Activated naive CD4-positive, alpha-beta T cell (primary cell): ENCODE results near the gene ILKAP.
"Not testable (repeated sequence)": the region's sequence is repeated elsewhere in the genome, so short reads cannot be mapped to it uniquely, and the experiment has no call there.

Experiments
- DNase-seq, 4 experiments: peaks; one replicate each; lab custom pipeline; 2025; lab: John Stamatoyannopoulos, UW

ILKAP gene

DNA sequence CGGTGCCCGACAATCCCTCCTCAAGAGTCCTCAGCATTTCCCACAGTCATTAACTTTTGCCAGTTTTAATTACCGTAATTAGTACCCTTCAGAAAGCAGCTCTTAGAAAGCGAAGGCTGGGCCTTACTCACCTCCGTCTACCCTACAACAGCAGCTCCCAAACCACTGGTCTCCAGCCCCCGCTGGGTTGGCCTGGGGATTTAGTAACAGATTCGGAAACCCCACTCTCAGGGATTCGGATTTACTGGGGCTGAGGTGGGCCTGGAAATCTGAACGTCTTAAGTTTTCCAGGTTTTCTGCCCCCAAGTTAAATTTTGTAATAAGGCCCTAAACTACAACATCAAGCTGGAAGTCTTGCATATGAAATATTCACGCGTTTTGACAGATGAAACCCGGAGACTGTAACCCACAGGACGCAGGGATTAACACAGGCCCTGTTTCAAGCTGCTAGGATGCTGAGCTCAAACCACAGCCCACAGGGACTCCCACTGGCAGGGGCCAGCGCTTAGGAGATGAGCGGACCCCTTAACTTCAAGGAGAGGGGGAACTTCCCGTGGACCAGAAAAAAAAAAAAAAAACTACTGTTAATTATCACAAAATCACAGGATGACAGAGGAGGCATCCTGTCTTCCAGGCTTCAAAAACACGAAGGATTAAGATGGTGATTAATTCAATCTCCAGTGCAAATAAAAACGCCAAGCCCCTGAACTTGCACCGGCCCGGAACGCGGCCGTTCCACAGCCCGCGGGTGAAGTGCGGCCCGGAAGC, 985 bp downstream of the ILKAP start:
- DNase-seq, result no peak

DNA sequence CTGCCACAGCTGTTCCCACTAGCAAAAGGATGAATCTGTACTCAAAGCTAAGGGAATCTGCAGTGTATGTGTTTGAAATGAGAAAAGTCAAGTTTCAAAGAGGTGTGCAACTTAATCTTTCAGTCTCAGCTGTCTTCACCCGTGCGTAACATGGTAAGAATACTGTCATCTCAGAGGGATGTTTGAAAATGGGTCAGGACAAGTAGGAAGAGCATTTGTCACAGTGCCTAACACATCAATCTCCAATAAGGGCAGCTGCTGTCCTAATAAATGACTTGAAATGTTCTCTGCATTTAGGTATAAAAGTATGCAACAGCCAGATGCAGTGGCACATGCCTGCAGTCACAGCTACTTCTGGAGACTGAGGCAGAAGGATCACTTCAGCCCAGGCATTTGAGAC, 13.1 kb downstream of the ILKAP start:
- no peak for DNase-seq

DNA sequence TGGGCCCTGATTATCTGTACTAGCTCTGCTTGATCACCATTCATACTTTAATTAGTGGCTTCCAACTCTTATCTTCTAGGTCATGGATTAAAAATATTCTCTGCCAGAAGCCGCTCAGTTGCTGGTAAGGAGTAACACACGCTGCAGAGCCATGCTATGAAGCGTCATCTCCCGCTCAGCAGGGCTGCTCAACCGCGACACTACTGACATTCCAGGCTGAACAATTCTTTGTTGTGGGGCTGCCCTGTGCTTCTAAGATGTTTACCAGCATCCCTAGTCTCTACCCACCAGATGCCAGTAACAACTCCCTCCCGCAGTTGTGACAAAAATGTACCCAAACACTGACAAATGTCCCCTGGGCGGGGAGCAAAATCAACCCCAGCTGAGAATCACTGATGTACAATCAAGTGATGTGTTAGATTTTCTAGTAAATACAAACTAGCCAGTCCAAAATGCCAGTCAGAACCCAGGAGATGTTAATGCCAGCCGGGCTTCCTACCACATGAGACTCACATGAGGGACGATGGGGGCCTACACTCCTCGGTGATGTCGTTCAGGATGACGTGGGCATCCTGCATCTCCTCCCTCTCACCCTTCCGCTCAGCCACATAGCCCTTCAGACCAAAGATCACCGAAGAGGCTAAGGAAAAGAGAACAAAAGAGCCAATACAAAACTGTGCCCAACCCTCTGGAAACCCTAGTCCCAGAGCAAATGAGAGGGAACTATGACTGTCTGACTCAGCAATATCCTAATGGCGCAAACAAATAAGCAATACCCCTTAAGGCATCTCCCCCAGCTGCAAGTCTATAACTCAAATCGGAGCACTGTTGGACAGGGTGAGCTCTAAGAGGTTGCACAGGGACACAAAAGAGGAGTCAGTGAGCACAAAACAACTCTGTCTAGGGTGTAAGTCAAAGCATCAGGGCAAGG, 15.6 kb downstream of the ILKAP start:
- no peak for DNase-seq

DNA sequence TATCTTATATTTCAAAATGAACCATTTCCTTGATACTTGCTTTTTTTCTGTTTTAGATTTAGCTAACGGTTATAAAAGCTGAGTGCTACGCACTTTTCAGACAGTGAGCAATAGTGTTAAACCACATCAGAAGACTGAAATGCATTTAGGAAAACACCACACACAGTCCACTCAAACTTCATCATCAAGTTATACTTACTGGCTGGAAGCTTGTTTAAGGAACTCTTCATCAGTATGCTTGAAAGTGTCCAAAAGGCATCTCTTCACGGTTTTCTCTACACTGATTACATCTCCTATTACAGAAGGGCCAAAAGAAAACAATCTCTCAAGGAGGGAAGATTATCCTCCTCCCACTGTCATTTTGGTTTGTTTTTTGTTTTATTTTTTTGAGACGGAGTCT, 19.7 kb downstream of the ILKAP start:
- DNase-seq, result no peak

DNA sequence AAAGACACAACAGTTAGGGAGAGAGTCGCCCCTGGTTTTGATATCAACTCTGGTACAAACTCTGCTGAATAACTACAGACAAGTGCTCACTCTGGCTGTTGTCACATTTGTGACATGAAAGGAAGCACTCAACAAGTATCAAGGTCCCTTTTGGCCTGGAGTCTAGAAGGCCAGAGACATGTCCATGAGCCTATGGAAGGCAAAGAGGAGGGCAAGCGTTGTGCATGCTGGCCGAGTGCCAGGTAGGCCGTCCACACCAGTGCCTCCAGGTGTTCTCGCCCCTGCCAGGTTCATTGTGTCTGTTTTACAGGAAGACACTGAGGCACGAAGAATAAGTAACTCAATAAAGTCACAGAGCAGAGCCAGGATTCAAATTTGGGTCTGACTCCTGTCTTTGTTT, 21.1 kb downstream of the ILKAP start:
- no peak for DNase-seq

DNA sequence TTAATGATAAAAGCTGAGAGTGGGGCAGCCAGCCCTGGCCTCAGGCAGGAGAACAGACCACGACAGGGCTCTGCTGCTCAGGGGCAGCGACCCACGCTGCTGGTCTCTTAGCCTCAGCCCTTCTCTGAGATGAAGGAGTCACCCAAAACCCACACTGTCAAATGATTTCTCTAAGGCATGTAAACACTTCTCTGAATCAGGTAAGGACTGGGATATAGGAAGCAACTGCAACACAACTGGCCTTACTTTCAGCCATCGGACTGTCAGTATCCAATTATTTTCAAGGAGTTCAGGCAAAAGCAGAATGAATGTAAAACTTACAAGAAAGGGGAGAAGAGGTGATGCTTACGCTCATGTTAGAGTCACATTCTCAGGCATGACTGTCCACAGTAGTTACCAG, 22.9 kb downstream of the ILKAP start:
- DNase-seq, result no peak

DNA sequence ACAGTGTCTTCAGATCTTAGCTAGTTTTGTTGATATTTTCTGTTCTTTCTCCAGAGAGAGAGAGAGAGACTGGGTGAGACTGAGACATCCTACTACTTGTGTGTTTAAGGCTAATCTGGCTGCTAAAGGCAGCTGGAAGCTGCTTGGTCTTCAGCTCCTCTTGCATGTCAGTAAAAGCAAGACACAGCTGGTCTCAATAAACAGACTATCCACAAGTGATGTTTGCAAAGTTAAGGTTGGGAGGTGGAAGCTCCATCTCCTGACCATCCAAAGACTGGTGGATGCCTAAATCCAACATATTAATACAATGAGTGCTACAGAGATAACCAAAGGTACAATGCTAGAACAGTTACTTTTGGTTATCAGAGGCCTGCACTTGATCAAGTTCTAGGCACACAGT, 26.9 kb downstream of the ILKAP start:
- no peak for DNase-seq

DNA sequence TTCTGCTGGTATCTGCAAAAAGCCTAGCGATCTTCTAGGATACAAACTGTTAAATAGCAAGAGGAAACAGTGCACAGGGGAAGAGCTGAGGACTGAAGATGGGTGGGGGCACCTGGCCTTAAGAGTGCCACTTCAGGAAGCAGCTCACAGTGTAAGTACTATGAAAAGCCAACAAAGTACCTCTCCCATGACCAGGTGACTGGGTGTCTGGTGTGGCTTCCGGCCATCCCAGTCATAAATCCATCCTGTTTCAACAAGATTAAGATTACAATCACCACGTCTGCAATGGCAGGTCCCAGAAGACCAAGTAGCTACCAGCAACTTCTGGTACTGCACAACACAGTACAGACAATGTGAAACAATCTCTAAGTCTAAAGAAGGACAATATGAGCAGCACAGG, 28.8 kb downstream of the ILKAP start:
- no peak for DNase-seq

DNA sequence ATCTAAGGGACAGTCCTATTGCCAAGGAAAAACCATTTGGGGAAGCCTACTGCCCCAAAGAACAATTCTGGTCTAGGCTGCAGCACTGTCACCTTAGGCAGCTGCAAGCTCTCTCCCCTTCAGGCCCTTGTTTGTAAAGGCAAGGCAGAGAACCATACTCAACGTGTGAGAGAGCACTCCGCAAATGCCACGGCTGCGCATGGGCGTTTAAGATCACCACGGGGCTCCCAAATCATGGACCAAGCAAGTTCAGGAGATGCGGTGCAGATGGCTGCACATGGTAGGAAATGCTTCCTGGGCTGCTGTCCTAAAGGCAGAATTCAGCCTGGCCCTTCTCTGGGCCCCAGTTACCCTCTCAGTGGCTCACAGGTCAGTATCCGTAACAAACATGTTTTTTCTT, 29.2 kb downstream of the ILKAP start:
- DNase-seq, result no peak

DNA sequence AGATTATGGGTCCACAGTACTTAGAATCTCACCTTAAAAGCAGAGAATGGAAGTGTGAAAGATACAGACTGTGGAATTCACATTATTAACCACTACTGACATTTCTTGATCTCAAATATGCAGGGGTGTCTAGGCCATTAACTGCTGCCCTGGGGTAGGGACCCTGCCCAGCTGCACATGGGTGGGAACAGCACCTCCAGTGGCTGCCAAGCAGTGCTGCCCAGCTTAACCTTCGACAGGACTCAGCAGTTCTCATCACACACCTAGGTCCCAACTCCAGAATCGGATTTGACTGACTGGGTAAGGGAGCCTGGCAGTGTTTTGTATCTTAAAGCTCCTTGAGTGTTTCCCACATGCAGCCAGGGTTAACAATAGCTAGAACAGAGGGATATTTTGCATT, 29.8 kb downstream of the ILKAP start:
- no peak for DNase-seq

DNA sequence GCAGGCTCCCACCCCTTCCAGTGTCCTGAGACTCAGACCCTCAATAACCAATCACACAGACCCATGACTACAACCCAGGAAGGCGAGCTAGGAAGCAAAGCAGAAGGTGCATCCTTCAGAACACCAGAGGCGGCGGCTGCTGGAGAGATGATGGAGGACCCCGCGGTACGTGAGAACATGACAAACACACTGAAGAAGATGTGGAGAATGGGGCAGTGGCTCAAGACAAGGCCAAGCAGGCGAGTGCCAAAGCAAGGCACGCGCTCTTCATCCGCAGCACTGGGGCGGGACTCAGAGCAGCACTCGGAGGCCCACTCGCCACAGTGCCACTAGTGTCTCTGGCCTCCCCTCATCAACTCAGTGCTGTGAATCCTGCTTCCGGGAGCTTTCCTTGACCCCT, 31.1 kb downstream of the ILKAP start:
- no peak for DNase-seq

DNA sequence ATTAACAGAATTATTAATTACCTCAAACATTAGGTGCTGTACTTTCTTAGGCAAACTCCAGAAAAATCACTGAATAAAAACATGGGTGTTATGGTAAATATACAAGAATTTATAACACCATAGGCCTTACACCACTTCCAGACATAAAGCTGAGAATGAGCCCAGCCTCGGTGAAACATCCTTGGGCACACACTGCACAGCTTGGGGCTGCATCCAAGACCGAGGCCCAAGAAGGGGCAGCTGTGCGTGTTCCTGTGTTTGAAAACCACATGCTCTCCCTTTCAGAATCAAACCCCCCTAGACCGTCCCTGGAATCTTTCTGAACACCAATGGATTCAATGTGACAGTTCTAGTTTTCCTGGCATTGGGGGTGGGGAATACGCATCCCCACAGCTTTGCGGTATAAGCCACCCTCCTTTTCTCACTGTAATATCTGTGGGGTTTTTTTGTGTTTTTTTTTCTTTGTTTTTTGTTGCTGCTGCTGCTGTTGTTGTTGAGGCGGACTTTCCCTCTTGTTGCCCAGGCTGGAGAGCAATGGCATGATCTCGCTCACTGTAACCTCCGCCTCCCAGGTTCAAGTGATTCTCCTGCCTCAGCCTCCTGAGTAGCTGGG, 31.8 kb downstream of the ILKAP start:
- no peak for DNase-seq

DNA sequence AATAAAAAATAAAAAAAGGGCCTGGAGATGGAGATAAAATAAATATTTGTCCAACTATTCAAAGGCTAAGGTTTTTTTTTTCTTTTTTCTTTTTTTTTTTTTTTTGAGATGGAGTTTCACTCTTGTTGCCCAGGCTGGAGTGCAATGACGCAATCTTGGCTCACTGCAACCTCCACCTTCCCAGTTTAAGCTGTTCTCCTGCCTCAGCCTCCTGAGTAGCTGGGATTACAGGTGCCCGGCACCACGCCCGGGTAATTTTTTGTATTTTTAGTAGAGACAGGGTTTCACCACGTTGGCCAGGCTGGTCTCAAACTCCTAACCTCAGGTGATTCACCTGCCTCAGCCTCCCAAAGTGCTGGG, 32.4 kb downstream of the ILKAP start:
- not testable (repeated sequence) for DNase-seq

DNA sequence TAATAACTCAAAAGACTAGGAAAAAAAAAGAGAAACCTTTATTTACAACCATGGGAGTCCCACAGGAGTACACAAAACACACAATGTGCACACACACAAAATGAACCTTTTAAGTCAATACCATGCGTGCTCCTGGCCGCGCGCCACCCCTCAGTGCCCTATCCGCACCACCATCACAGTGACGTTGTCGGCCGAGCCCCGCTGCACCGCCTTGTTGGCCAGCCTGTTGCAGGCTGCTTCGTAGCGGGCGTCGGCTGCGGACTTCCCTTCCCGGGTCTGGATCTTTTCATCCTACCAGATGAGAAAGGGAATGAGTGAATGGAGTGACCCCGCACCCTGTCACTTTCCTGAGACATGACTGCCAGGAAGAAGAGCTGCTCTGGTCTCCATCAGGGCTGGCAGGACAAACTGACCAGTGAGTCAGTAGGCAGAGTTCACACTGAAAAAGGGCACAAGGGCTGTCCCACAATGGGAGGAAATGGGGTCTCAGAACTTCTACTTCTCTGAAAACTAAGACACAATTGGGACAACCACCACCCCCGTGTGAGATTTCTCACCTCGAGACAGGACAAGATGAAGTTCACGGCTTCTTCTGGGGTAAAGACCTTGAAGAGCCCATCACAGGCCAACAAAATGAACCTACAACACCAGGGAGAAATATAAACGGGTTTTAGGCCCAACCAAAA, 33.0 kb downstream of the ILKAP start:
- DNase-seq, result no peak

DNA sequence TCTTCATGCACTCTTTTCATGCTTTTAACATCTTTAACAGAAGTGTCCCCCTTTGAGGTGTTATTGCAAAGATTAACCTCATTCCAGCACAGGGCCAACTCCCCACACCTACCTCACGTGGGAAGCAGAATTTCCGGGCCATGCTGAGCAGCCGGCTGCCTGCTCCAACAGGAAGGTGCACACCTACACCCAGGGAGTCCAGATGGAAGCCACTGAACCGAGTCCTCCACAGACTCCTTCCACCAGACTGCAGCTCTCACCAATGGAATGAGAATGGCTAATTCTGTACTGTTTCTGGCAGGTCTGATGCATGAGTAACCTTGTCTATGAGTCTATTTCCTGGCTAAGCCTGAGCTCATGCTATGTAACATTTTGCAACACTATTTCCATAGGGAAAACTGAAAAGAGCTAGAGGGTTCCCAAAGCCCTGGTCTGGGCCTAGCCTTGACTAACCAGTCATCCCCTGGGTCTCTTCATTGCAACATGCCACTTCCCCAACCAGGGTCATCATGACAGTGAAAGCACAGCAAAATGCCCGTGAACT, 33.7 kb downstream of the ILKAP start:
- no peak for DNase-seq

DNA sequence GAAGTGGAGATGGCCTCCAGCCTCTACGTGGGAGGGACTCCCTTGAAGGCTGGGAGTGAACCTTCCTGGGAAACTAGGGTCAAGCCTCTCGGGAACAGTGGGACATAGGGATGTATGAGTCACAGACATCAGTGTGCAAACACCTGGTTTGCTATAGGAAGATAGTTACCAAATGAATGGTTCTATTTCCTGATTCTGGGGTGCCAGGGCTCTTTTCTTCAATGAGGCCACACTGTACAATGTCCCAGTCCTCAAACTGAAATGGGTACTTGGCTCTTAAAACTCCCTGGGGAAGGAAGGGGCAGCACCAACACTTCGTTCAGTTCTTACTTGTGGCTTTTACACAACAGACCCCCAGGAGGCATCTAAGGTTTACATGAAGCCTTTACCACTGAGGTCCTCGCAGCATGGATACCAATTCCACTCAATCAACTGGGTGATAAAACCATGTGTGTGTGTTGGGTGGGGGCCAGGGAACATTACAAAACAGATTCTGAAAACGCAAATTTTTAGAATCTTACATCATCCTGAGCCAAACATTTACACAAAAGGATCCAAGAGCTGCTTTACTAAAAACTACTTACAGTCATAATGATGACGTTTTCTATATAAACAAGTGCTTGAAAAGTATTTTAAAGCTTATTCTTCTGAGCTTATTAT, 34.3 kb downstream of the ILKAP start:
- no peak for DNase-seq

DNA sequence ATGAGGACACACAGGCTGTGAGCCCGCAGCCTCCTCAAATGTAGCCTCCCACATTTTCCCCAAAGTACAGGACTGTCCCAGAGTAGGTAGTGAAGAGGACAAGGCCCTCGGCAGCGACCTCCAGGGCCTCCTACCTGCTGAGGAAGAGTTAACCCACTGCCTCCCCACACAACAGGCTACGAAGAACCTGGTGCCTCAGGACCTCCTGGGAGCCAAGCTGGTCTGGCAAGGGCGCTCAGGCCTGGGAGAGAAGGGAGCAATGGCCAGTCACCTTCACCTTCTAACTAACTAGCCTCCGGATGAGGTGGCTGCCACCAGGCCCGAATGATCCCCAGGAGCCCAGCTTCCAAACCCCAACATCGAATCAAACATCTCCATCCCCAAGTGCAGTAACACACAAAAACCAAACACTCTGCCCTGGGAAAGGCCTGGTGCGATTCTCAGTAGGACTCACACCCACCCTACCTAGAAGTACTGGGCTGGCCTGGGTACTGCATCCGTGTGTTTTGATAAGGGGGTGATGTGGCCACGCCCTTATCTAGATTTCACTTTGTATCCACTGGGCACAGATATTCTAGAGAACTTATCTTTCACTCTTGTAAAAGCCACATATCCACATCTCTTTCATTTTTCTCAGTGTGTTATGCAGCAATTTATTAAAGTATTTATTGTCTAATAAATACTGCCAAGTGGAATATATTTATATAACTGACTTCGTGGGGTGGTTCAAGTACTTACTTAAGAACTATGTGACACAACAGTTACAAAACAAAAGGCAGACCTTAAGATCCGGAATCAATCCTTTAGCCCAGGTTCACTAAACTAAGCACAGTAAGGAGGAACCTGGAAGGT, 35.1 kb downstream of the ILKAP start:
- DNase-seq, result no peak

DNA sequence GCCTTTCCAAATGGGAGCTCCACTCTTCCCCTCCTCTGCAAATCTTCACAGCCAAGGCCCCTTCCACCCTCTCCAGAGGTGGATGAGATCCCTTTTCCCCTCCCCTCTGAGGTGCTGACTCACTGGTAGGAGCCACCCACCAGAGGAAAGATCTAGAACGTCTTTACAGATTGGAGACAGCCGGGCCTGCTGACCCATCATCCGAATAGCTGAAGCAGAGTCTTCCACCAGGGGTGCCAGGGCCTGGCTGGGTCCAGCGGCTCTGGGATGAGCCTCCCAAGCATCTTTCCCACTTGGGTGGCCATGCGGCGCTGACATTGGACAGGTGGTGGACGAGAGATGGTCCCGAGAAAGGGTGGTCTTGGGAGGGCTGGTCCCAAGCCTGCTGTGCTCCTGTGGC, 35.7 kb downstream of the ILKAP start:
- DNase-seq, result no peak

DNA sequence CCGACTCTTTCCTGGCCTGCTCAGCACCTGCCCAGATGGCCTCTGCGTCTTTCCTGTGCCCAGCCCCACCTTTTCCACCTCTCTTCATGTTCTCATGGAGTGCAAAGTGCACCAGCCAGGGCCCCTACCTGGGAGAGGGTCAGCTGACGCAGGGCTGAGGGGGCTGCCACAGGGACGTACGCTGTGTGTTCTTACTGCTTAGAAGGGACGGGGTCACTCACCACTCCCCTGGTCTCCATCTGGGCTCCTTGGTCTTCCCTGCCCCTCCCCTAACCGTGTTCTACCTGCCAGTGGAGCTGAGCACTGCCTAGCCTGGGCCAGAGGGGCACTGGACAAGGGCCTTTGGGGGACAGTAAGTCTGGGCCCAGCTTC, 36.2 kb downstream of the ILKAP start:
- DNase-seq, result no peak
